Choroid plexus epithelial cell (primary cell): Measurements from ENCODE around the gene FLT1.

Experiments
- DNase-seq: peaks from one replicate; pipeline ENCODE4 v3.0.0-alpha.2; 2010; ENCODE audit warnings: low read depth
- H3K4me3 ChIP-seq: 2 replicates; pipeline ENCODE4 v1.5.1; 2011; ENCODE audit warnings: low read depth, mild to moderate bottlenecking, control low read depth, low read length, moderate library complexity
- TF ChIP-seq, protein P1 (sequence below): conservative IDR thresholded peaks from 2 replicates; pipeline ENCODE4 v1.5.1; 2011; ENCODE audit warnings: low read depth, mild to moderate bottlenecking, control low read depth, inconsistent platforms, low read length, moderate library complexity

Gene FLT1

DNA sequence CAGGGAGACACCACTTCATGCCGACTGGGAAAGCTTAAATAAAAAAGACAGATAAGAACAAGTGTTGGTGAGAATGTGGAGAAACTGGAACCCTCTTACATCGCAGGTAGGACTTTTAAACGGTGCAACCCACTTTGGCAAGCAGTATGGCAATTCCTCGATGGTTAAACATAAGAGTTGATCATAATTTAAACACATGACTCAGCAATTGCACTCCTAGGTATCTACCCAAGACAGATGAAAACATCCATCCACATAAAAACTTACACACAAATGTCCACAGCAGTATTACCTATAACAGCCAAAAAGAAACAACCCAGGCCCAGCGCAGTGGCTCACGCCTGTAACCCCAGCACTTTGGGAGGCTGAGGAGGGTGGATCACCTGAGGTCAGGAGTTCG, 21.9 kb downstream of the FLT1 start:
- TF ChIP-seq, protein P1, sequence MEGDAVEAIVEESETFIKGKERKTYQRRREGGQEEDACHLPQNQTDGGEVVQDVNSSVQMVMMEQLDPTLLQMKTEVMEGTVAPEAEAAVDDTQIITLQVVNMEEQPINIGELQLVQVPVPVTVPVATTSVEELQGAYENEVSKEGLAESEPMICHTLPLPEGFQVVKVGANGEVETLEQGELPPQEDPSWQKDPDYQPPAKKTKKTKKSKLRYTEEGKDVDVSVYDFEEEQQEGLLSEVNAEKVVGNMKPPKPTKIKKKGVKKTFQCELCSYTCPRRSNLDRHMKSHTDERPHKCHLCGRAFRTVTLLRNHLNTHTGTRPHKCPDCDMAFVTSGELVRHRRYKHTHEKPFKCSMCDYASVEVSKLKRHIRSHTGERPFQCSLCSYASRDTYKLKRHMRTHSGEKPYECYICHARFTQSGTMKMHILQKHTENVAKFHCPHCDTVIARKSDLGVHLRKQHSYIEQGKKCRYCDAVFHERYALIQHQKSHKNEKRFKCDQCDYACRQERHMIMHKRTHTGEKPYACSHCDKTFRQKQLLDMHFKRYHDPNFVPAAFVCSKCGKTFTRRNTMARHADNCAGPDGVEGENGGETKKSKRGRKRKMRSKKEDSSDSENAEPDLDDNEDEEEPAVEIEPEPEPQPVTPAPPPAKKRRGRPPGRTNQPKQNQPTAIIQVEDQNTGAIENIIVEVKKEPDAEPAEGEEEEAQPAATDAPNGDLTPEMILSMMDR, result no peak
- DNase-seq, result no peak
- no peak overlapping the region for H3K4me3 ChIP-seq

DNA sequence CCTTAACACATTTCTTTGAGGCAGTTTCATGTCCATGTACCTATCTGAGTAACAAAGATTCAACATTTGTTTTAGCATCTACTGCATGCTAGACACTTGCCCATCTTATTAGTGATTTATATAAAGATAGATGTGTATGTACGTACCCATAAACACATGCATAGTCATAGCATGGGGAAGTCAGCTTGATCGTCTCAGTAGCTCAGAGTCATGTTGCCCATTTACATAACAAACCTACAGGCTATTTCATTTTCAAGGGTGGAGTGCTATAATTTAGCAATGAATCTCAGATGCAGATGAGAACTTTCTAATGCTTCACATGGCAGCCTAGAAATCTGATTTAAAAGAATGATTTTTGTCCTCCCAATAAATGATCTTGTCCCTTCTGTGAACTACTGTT, 23.5 kb downstream of the FLT1 start:
- DNase-seq, result no peak
- TF ChIP-seq, protein P1, result no peak
- H3K4me3 ChIP-seq, result no peak overlapping the region

DNA sequence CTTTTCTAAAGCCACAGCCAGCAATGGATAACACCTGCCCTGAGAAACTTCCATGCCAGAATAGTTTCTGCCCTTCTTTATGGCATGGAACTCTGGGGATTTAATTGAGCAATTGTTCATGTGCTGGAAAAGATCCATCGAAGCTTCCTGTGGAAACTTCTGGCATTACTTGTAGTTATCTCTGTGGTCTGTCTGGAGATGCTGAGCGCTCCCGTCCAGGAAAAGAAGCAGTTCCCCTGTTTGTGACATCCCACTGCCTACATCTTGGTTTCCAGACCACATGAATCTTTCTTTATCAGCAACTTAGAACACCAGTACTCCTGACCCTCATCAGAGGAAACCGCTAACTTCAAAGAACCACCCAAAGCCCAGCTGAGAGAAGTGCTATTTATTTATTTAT, 24.6 kb downstream of the FLT1 start:
- TF ChIP-seq, protein P1, result no peak
- H3K4me3 ChIP-seq, result no peak overlapping the region
- peak; percentile 25 for DNase-seq

DNA sequence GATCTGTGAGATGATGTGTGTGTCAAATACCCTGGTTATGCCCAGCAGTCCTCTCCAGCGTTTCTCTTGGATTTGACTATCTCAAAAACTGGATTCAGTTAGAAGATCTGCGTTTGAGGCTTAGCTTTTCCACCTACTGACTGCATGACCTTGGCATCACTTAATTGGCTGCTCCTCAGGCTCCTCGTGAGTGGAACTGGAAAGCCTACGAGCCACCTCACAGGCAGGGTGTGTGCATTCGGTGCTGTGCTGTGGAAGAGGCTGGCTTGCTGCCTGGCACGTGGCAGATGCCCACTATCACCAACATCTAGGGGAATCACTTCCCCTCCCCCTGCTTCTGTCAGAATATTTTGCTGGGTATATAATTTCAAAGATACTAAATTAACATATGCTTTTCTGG, 25.6 kb downstream of the FLT1 start:
- no peak overlapping the region for H3K4me3 ChIP-seq
- TF ChIP-seq, protein P1, result no peak
- DNase-seq, result no peak

DNA sequence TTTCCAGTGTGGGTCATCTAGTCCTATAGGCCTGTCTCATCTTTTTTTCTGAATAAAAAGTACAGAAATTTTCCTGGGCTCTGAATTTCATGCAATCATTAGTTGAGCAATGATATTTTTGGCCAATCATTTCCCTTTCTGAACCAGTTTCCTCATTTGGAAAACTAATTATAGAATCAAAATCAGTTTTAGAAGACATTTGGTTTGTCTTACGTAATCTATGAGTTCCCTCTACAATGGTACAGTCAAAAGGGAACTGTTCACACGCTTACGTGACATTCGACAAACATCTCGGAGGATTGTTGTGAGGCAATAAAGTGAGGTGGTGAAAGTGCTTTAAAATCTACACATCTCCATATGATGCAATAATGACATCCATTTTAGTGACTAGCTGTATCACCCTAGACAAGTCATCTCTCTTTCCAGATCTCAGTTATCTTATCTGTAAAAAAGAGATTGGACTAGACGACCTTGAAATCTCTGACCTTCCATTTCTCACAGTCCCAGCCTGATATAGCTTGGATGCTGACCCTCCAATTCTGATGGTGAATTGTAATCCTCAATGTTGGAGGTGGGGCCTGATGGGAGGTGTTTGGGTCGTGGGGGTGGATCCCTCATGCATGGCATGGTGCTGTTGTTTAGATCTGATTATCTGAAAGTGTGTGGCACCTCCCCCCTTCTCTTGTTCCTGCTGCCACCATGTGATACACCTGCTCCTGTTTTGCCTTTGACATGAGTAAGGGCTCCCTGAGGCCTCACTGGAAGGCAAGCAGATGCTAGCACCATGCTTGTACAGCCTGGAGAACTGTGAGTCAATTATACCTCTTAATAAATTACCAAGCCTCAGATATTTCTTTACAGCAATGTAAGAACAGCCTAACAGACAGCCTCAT, 26.7 kb downstream of the FLT1 start:
- TF ChIP-seq, protein P1, result no peak
- no peak for DNase-seq

DNA sequence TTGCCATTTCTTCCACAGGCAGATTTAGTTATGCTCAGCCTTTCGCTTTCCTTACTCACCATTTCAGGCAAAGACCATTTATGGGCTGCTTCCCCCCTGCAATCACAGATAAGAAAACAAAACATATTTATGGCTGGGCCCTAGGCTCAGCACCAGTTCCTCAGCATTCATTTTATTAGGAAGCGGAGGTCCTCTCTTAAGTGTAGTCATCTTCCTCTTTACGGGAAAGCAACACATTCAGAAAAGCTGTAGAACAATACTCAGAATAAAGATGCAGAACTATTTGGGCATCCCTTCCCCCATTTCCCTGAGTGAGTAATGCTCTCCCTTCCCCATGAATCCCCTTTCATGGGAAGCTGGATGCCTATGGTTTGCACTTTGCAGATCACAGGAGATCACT, 27.9 kb downstream of the FLT1 start:
- TF ChIP-seq, protein P1, result no peak
- no peak overlapping the region for H3K4me3 ChIP-seq
- no peak for DNase-seq

More for the DNA sequence above, 26.7 kb downstream of the FLT1 start:
- no peak overlapping the region for H3K4me3 ChIP-seq

DNA sequence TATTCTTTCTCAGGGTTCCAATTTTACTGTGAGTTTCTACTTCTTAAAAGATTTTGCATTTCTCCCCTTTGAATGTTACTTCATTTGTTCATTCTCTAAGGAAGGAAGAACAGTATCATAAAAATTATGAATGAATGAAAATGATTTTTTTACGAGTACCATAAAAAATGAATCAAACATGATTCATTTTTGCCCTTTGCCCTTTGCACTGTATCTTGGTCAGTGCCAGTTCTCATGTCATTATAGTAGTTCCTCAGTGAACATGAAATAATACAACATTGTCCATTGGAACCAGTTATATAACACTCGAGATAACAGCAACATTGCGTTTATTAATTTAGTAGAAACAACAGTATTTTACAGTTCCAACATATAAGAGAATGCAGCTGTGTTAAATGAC, 28.8 kb downstream of the FLT1 start:
- no peak for DNase-seq
- TF ChIP-seq, protein P1, result no peak
- no peak overlapping the region for H3K4me3 ChIP-seq
